GM12872 (cell line): ENCODE results near the gene FCGR2B.

Experiments used
- CTCF ChIP-seq: IDR thresholded peaks from 3 replicates; pipeline ENCODE4 v1.5.1; 2011; ENCODE audit warnings: low read depth, mild to moderate bottlenecking, low read length, moderate library complexity; ENCODE audit not compliant: insufficient read depth

The FCGR2B gene

GRCh38 chr1:161681879-161682278 lies 18.9 kb downstream of the FCGR2B start:
- TF ChIP-seq CTCF, result no peak

- no peak for TF ChIP-seq CTCF
Measured at GRCh38 chr1:161688946-161689345, 26.0 kb downstream of the FCGR2B start.

GRCh38 chr1:161691846-161692245 lies 28.9 kb downstream of the FCGR2B start:
- TF ChIP-seq CTCF, result no peak

- no peak for TF ChIP-seq CTCF
Measured at GRCh38 chr1:161702250-161702649, 39.3 kb downstream of the FCGR2B start.

- TF ChIP-seq CTCF, result no peak
Measured at GRCh38 chr1:161705537-161705936, 42.6 kb downstream of the FCGR2B start.

GRCh38 chr1:161706113-161706481 lies 43.2 kb downstream of the FCGR2B start:
- no peak for TF ChIP-seq CTCF

GRCh38 chr1:161706482-161707347 lies 43.8 kb downstream of the FCGR2B start, which contains the start of gene FCRLA:
Gene FCRLA (plus strand): TSS chr1:161707229. CDS start chr1:161707265, 36 bp downstream.
- TF ChIP-seq CTCF, result no peak
